DOHH2 (cell line): ENCODE data around the gene PITX1.

Experiments used
- H3F3A ChIP-seq: fragments of 200-600 bp; sonication (generic), shearing (Covaris generic); 2 replicates; pipeline ENCODE4 v1.6.0; 2016; ENCODE audit warnings: antibody characterized with exemption, mild to moderate bottlenecking; ENCODE audit not compliant: control insufficient read depth, insufficient read depth
- H3K27ac ChIP-seq: fragments of 200-600 bp; sonication (generic); 2 replicates; pipeline ENCODE4 v1.5.1; 2014; ENCODE audit warnings: low read depth, mild to moderate bottlenecking, low read length, moderate library complexity
- H3K27me3 ChIP-seq: fragments of 200-600 bp; sonication (generic); 2 replicates; pipeline ENCODE4 v1.6.1; 2014; ENCODE audit warnings: mild to moderate bottlenecking, low read length, mixed read lengths; ENCODE audit not compliant: control insufficient read depth
- H3K36me3 ChIP-seq: fragments of 200-600 bp; sonication (generic); 2 replicates; pipeline ENCODE4 v1.6.1; 2014; ENCODE audit warnings: mild to moderate bottlenecking, low read length, moderate library complexity, mixed read lengths; ENCODE audit not compliant: control insufficient read depth
- H3K4me1 ChIP-seq: fragments of 200-600 bp; sonication (generic); 2 replicates; pipeline ENCODE4 v1.6.1; 2014; ENCODE audit warnings: mild to moderate bottlenecking, low read length, mixed read lengths; ENCODE audit not compliant: control insufficient read depth
- H3K4me2 ChIP-seq: fragments of 200-600 bp; sonication (generic); 2 replicates; pipeline ENCODE4 v1.6.0; 2014; ENCODE audit warnings: mild to moderate bottlenecking, low read length, moderate library complexity
- H3K4me3 ChIP-seq: fragments of 200-600 bp; sonication (generic); 2 replicates; pipeline ENCODE4 v1.5.1; 2014; ENCODE audit warnings: mild to moderate bottlenecking, low read length, mixed read lengths
- H3K79me2 ChIP-seq: fragments of 200-600 bp; sonication (generic); 2 replicates; pipeline ENCODE4 v1.6.1; 2014; ENCODE audit warnings: mild to moderate bottlenecking, low read length, mixed read lengths; ENCODE audit not compliant: control insufficient read depth
- H3K9me2 ChIP-seq: fragments of 200-600 bp; sonication (generic); replicated peaks from 2 replicates; pipeline ENCODE4 v1.6.1; 2014; ENCODE audit warnings: mild to moderate bottlenecking, low read length, mixed read lengths; ENCODE audit not compliant: control insufficient read depth
- H3K9me3 ChIP-seq: fragments of 200-600 bp; sonication (generic); 2 replicates; pipeline ENCODE4 v1.6.1; 2014; ENCODE audit warnings: antibody characterized with exemption, low read length, mixed read lengths; ENCODE audit not compliant: control insufficient read depth, insufficient read depth
- H4K20me1 ChIP-seq: fragments of 200-600 bp; sonication (generic); 2 replicates; pipeline ENCODE4 v1.6.0; 2014; ENCODE audit warnings: low read depth, mild to moderate bottlenecking, antibody characterized with exemption, low read length, moderate library complexity; ENCODE audit not compliant: control insufficient read depth, insufficient read depth
- EZH2phosphoT487 ChIP-seq: fragments of 200-600 bp; sonication (generic); IDR thresholded peaks from 2 replicates; pipeline ENCODE4 v1.6.1; 2017; ENCODE audit warnings: borderline replicate concordance, mild to moderate bottlenecking, antibody characterized with exemption, low read length, moderate library complexity, mixed read lengths
- TF ChIP-seq, protein P1 (sequence below): fragments of 200-600 bp; sonication (generic); IDR thresholded peaks from one replicate; pipeline ENCODE4 v1.5.1; 2014; ENCODE audit warnings: antibody characterized with exemption, mild to moderate bottlenecking, low read depth, low read length; ENCODE audit not compliant: poor library complexity, severe bottlenecking

PITX1 gene

GRCh38 chr5:135040333-135041144, 6.5 kb upstream of the PITX1 start:
- Histone ChIP-seq H3K79me2 (no peaks in the 10 kb centered on the region), H3K9me2 (no peaks in the 10 kb centered on the region), H3K4me2 (no peak overlapping the region), H3K36me3 (no peaks in the 10 kb centered on the region), H3K9me3 (no peaks in the 10 kb centered on the region), H4K20me1 (no peaks in the 10 kb centered on the region), H3K27me3 (no peaks in the 10 kb centered on the region), H3K4me1 (peaks cover 35% of the 10 kb centered on the region), H3K27ac (no peak overlapping the region), H3K4me3 (no peak overlapping the region), H3F3A (peaks cover 6% of the 10 kb centered on the region)
- TF ChIP-seq EZH2phosphoT487, result no peak
- TF ChIP-seq, protein P1, sequence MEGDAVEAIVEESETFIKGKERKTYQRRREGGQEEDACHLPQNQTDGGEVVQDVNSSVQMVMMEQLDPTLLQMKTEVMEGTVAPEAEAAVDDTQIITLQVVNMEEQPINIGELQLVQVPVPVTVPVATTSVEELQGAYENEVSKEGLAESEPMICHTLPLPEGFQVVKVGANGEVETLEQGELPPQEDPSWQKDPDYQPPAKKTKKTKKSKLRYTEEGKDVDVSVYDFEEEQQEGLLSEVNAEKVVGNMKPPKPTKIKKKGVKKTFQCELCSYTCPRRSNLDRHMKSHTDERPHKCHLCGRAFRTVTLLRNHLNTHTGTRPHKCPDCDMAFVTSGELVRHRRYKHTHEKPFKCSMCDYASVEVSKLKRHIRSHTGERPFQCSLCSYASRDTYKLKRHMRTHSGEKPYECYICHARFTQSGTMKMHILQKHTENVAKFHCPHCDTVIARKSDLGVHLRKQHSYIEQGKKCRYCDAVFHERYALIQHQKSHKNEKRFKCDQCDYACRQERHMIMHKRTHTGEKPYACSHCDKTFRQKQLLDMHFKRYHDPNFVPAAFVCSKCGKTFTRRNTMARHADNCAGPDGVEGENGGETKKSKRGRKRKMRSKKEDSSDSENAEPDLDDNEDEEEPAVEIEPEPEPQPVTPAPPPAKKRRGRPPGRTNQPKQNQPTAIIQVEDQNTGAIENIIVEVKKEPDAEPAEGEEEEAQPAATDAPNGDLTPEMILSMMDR, result no peak

GRCh38 chr5:135040034-135040332, 6.0 kb upstream of the PITX1 start:
- Histone ChIP-seq H3K79me2 (peaks cover 4% of the 10 kb centered on the region), H3K27me3 (no peaks in the 10 kb centered on the region), H4K20me1 (no peaks in the 10 kb centered on the region), H3K9me3 (no peaks in the 10 kb centered on the region), H3K27ac (no peak overlapping the region), H3K36me3 (no peaks in the 10 kb centered on the region), H3F3A (peaks cover 6% of the 10 kb centered on the region), H3K4me3 (no peak overlapping the region), H3K9me2 (no peaks in the 10 kb centered on the region), H3K4me2 (no peak overlapping the region), H3K4me1 (peaks cover 35% of the 10 kb centered on the region)
- no peak for TF ChIP-seq EZH2phosphoT487
- TF ChIP-seq, protein P1, result no peak

GRCh38 chr5:135039271-135040033, 5.4 kb upstream of the PITX1 start:
- H3K4me1 ChIP-seq, result peaks cover 41% of the 10 kb centered on the region
- H3K4me3 ChIP-seq, result no peak overlapping the region
- peaks cover 6% of the 10 kb centered on the region for H3F3A ChIP-seq
- no peak for TF ChIP-seq EZH2phosphoT487
- TF ChIP-seq, protein P1, result no peak
- H3K9me2 ChIP-seq, result no peaks in the 10 kb centered on the region
- H3K79me2 ChIP-seq, result peaks cover 8% of the 10 kb centered on the region
- H3K9me3 ChIP-seq, result no peaks in the 10 kb centered on the region
- no peak overlapping the region for H3K4me2 ChIP-seq
- no peaks in the 10 kb centered on the region for H4K20me1 ChIP-seq
- H3K27ac ChIP-seq, result no peak overlapping the region
- H3K36me3 ChIP-seq, result no peaks in the 10 kb centered on the region
- no peaks in the 10 kb centered on the region for H3K27me3 ChIP-seq
